ENCODE measurements around the gene CLEC5A.

GRCh38 chr7:141920281-141920680 lies 26.5 kb downstream of the CLEC5A start:
- TF ChIP-seq CTCF (conservative IDR thresholded peaks at IDR 0.05) (no peak), ZFX (IDR thresholded peaks at IDR 0.05) (no peak)
